SK-N-SH treated with all-trans-retinoic acid at 6 μM for 48 hours (cell line): ENCODE data around the gene CHRNA4.

Experiments used
- ISL1 ChIP-seq: fragments of 250-450 bp; sonication (Bioruptor Pico); IDR thresholded peaks from 2 replicates; pipeline ENCODE4 v2.1.2; 2022; ENCODE audit warnings: mild to moderate bottlenecking, moderate library complexity
- ZC3H10 ChIP-seq: fragments of 250-450 bp; sonication (Bioruptor Pico); IDR thresholded peaks from 2 replicates; pipeline ENCODE4 v1.5.1; 2021; ENCODE audit warnings: mild to moderate bottlenecking, moderate library complexity
- ZNF565 ChIP-seq: fragments of 450-650 bp; formaldehyde crosslinking; conservative IDR thresholded peaks from 2 replicates; pipeline ENCODE4 v1.5.0; 2020; ENCODE audit warnings: low read depth, mild to moderate bottlenecking, moderate library complexity

DNA sequence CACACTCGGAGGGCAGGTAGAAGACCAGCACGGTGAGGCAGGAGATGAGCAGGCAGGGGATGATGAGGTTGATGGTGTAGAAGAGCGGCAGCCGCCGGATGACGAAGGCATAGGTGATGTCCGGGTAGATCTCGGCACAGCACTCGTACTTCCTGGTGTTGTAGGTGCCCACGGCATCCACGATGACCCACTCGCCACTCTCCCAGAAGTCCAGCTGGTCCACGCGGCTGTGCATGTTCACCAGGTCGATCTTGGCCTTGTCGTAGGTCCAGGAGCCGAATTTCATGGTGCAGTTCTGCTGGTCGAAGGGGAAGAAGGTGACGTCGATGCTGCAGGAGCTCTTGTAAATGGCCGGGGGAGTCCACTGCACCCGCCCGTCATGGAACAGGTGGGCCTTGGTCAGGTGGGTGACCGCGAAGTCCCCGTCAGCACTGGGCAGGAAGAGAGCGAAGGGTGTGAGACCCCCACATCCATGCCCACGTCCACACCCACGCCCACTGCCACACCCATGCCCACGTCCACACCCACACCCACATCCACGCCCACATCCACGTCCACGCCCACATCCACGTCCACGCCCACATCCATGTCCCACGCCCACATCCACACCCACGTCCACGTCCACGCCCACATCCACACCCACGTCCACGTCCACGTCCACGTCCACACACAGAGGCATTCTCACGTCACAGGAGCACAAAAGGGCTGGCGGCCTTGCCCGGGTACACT lies 10.4 kb downstream of the CHRNA4 start:
- TF ChIP-seq ZC3H10 (CRISPR knock-in tag) (no peak), ISL1 (no peak), ZNF565 (CRISPR knock-in tag) (no peak)
